Ishikawa (cell line): ENCODE results near the gene MYH6.

Source experiments
- CEBPB ChIP-seq: IDR thresholded peaks from 2 replicates; pipeline ENCODE4 v1.6.1; 2012
- EGR1 ChIP-seq: IDR thresholded peaks from 2 replicates; pipeline ENCODE4 v1.6.1; 2012
- EP300 ChIP-seq: IDR thresholded peaks from 2 replicates; pipeline ENCODE4 v1.6.1; 2012; ENCODE audit warnings: borderline replicate concordance
- TF ChIP-seq, protein P1 (sequence below): IDR thresholded peaks from 2 replicates; pipeline ENCODE4 v1.6.1; 2012

DNA sequence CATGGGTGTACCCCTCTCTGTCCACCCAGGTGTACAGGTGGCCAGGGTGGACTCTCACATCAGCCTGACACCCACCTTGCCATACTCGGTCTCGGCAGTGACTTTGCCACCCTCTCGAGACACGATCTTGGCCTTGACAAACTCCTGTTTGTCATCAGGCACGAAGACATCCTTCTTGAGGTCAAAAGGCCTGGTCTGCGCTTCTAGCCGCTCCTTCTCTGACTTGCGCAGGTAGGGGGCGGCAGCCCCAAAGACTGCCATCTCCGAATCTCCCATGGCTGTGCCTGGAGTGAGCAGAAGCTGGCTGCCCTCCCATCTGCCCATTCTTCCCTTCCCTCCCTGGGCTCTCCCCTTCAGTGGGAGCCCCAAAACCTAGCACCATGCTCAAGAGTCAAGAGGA lies 25.4 kb upstream of the MYH6 start:
- TF ChIP-seq, protein P1, sequence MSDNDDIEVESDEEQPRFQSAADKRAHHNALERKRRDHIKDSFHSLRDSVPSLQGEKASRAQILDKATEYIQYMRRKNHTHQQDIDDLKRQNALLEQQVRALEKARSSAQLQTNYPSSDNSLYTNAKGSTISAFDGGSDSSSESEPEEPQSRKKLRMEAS, result no peak
- TF ChIP-seq EP300 (no peak), EGR1 (no peak), CEBPB (no peak)
